Spleen (tissue), 11 donors: Measurements from ENCODE around the gene MEGF8. TPM values are rescaled to one million over a fixed set of nuclear protein-coding genes. Genes with fewer than 3 reads are reported as not detected.
A peak's percentile ranks its signal among the peaks of the same experiment; 100 is the strongest.

Experiments used
- DNase-seq: peaks from one replicate; pipeline ENCODE4 v3.0.0-alpha.2; 2020
- H3K27ac ChIP-seq, 8 donors: fragments of 200-600 bp; sonication (generic) in 7 of 8; 1 replicate in 4 of 8; 2 replicates in 4 of 8; pipeline versions ENCODE4 v1.5.0 to v1.8.0; 2016 to 2021; ENCODE audit warnings: inconsistent platforms in 4 of 8, mild to moderate bottlenecking in 4 of 8, moderate library complexity in 1 of 8
- H3K27me3 ChIP-seq, 7 donors: fragments of 200-600 bp; sonication (generic) in 6 of 7; replicated peaks in 1 of 7; 1 replicate in 4 of 7; 2 replicates in 3 of 7; pipeline versions ENCODE4 v1.5.0 to v1.8.0; 2016 to 2021; ENCODE audit warnings: inconsistent platforms in 3 of 7, mild to moderate bottlenecking in 1 of 7
- H3K36me3 ChIP-seq, 6 donors: fragments of 200-600 bp; sonication (generic) in 5 of 6; 1 replicate in 4 of 6; 2 replicates in 2 of 6; pipeline versions ENCODE4 v1.5.0 to v1.8.0; 2016 to 2021; ENCODE audit warnings: inconsistent platforms in 2 of 6
- H3K4me1 ChIP-seq, 6 donors: fragments of 200-600 bp; sonication (generic) in 5 of 6; 1 replicate in 3 of 6; 2 replicates in 3 of 6; pipeline versions ENCODE4 v1.5.0 to v1.8.0; 2016 to 2021; ENCODE audit warnings: inconsistent platforms in 3 of 6
- H3K4me3 ChIP-seq, 8 donors: fragments of 200-600 bp; sonication (generic) in 7 of 8; 1 replicate in 4 of 8; 2 replicates in 4 of 8; pipeline versions ENCODE4 v1.5.0 to v1.8.0; 2016 to 2021; ENCODE audit warnings: inconsistent platforms in 4 of 8, mild to moderate bottlenecking in 4 of 8, moderate library complexity in 2 of 8
- H3K9me3 ChIP-seq, 8 donors: fragments of 200-600 bp; sonication (generic) in 7 of 8; 1 replicate in 4 of 8; 2 replicates in 4 of 8; pipeline versions ENCODE4 v1.5.0 to v1.8.0; 2016 to 2021; ENCODE audit warnings: inconsistent platforms in 4 of 8
- POLR2A ChIP-seq, 3 donors: fragments of 450-650 bp; IDR thresholded peaks; one replicate each; pipeline ENCODE4 v1.5.1; 2017; ENCODE audit warnings: antibody characterized with exemption in 3 of 3, mild to moderate bottlenecking in 1 of 3
- POLR2AphosphoS5 ChIP-seq, 3 donors: sonication (generic); formaldehyde crosslinking; IDR thresholded peaks; one replicate each; pipeline ENCODE4 v1.5.1; 2017; ENCODE audit warnings: antibody characterized with exemption in 3 of 3
- WGBS, 5 donors: extraction: QIAGEN DNeasy Blood & Tissue Kit in 3 of 5; methylation state at CpG; one replicate each; pipeline versions ENCODE4 v1.1.5 to v1.1.7; 2013 to 2018; 5-methylcytosine and 5-hydroxymethylcytosine counted together
- intact Hi-C: fragments of 100-400 bp; cut with DNase I; formaldehyde crosslinking; loops from one replicate; pipeline ENCODE4 v1.15.0; 2023; ENCODE audit warnings: low total_unique reads
- polyA plus RNA-seq, 3 donors: library from polyadenylated mRNA; stranded (reverse); fragments of 200-250 nt; gene quantifications; one replicate each; pipeline ENCODE4 v1.2.1, GENCODE V29; 2013
- total RNA-seq, 7 donors: library from RNA; depleted of rRNA in 3 of 7; stranded (reverse); fragments of >200 nt in 3 of 7; fragmentation: NEBNext Ultra II Directional in 4 of 7; extraction: Animal tissue kit (Norgen Biotek cat#: 25700) in 4 of 7; gene quantifications; one replicate each; pipeline versions ENCODE4 v1.1.0 to v1.2.1, GENCODE V29; 2016 to 2021
- TF ChIP-seq, protein P1 (sequence below), 11 experiments: fragments of 200-600 bp in 7 of 11; fragments of 450-650 bp in 4 of 11; sonication (generic) in 4 of 11; IDR thresholded peaks in 8 of 11; conservative IDR thresholded peaks in 3 of 11; 1 replicate in 7 of 11; 2 replicates in 4 of 11; pipeline versions ENCODE4 v1.4.0 to v1.8.0; 2016 to 2021; ENCODE audit warnings: antibody characterized with exemption in 11 of 11, inconsistent platforms in 4 of 11, mild to moderate bottlenecking in 1 of 11
- donor health status: healthy with polysubstance abuse.
- donor health status: DM: no; HTN: no; CAD: no; lungs with moderate emphysema.
- donor health status: DM: no; HTN: no; CAD: no.
- donor health status: Bipolar disorder and iron deficiency.
- donor health status: healthy.
- donor health status: DM: no; HTN: no; CAD: no.
- donor health status: DM: yes; HTN: yes; CAD: no.

MEGF8 gene
- total and polyA plus RNA-seq, 10 donors: 2.3 to 26.2 (median 18.7) TPM

DNA sequence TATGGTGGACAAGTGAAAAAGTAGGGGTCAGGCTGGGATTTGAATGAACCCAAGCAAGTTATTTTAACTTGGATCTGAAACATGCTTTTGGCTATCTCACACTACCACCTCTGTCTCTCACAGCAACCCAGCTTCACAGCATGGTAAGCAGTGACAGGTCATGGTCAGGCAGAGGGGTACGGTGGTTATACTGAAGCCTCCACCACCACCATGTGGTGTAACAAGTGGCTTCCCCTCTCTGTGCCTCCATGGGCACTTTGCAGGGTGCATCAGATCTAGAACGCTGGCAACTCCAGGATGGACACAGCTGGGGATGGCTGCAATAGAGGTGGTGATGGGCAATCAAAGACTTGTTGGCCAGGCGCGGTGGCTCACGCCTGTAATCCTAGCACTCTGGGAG lies 13.1 kb upstream of the MEGF8 start:
- intact Hi-C loops: no loop called here
- TF ChIP-seq, protein P1, sequence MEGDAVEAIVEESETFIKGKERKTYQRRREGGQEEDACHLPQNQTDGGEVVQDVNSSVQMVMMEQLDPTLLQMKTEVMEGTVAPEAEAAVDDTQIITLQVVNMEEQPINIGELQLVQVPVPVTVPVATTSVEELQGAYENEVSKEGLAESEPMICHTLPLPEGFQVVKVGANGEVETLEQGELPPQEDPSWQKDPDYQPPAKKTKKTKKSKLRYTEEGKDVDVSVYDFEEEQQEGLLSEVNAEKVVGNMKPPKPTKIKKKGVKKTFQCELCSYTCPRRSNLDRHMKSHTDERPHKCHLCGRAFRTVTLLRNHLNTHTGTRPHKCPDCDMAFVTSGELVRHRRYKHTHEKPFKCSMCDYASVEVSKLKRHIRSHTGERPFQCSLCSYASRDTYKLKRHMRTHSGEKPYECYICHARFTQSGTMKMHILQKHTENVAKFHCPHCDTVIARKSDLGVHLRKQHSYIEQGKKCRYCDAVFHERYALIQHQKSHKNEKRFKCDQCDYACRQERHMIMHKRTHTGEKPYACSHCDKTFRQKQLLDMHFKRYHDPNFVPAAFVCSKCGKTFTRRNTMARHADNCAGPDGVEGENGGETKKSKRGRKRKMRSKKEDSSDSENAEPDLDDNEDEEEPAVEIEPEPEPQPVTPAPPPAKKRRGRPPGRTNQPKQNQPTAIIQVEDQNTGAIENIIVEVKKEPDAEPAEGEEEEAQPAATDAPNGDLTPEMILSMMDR (IDR thresholded peaks at IDR 0.05 in 8 of 11, conservative IDR thresholded peaks at IDR 0.05 in 3 of 11): no peak
- TF ChIP-seq POLR2AphosphoS5 (IDR thresholded peaks at IDR 0.05) (no peak), POLR2A (IDR thresholded peaks at IDR 0.05) (no peak)
- no peak overlapping the region for H3K4me3 ChIP-seq
- WGBS, 5 donors: 81 to 93% (median 82%) methylated on average over 5 of the region's 5 CpGs
- peaks cover 17 to 34% (median 26%) of the 10 kb centered on the region in 6 donors for H3K4me1 ChIP-seq
- peaks cover 0 to 49% (median 27%) of the 10 kb centered on the region in 7 donors for H3K27me3 ChIP-seq
- H3K27ac ChIP-seq: no peak overlapping the region
- no peaks in the 10 kb centered on the region for H3K9me3 ChIP-seq
- H3K36me3 ChIP-seq: no peaks in the 10 kb centered on the region
- no peak for DNase-seq

DNA sequence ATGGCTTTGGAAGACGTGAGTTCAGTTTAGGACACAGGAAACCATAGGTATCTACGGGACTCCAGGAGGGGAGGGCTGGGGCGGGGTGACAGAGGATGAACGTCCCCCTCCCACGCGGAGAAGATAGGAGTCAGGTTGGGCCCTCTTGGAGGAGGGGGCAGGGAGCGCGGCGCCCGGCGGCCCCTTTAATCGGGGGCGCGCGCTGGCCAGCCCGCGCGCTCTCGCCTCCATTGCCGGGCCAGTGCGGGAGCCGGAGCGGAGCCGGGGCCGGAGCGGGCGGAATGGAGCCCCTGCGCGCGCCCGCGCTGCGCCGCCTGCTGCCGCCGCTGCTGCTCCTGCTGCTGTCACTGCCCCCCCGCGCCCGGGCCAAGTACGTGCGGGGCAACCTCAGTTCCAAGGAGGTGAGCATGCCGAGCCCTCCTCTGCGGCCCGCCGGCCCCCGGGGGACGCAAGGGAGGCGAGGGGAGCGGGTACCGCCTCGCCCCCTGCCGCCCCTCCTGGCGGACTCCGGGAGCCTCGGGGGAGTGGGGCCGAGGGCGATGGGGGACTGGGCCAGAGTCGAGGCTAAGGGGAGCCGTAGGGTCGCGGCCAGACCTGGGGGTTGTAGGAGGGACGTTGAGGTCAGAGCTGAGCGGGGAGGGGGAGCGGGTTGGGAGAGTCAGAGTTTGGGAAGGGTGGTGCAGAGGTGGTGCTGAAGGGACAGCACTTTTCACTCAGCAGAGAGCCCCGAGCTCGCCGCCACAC lies 12.2 kb upstream of the MEGF8 start, which contains the start of gene TMEM145:
TMEM145 (plus strand) TSS at position 214 of the 744 bp plus-strand sequence; CDS start at position 282, 68 bp downstream.
- Histone ChIP-seq H3K4me1 (peaks cover 17 to 38% (median 27%) of the 10 kb centered on the region in 6 donors), H3K9me3 (no peaks in the 10 kb centered on the region), H3K27me3 (peaks cover 0 to 49% (median 27%) of the 10 kb centered on the region in 7 donors), H3K36me3 (no peaks in the 10 kb centered on the region), H3K27ac (no peak within 1 kb of the TSS), H3K4me3 (peak within 1 kb of the TSS in 6 of 8 donors; percentile 30 to 66 (median 38))
- WGBS, 5 donors: 1 to 2% (median 1%) methylated on average over 17 to 67 of the region's 67 CpGs
- no peak for DNase-seq
- TF ChIP-seq, protein P1 (IDR thresholded peaks at IDR 0.05 in 8 of 11, conservative IDR thresholded peaks at IDR 0.05 in 3 of 11): peak in 3 of 11 experiments; percentile 11 to 18 (median 17)
- TF ChIP-seq POLR2A (IDR thresholded peaks at IDR 0.05): no peak
- no peak for TF ChIP-seq POLR2AphosphoS5 (IDR thresholded peaks at IDR 0.05)
- intact Hi-C loops: no loop called here

DNA sequence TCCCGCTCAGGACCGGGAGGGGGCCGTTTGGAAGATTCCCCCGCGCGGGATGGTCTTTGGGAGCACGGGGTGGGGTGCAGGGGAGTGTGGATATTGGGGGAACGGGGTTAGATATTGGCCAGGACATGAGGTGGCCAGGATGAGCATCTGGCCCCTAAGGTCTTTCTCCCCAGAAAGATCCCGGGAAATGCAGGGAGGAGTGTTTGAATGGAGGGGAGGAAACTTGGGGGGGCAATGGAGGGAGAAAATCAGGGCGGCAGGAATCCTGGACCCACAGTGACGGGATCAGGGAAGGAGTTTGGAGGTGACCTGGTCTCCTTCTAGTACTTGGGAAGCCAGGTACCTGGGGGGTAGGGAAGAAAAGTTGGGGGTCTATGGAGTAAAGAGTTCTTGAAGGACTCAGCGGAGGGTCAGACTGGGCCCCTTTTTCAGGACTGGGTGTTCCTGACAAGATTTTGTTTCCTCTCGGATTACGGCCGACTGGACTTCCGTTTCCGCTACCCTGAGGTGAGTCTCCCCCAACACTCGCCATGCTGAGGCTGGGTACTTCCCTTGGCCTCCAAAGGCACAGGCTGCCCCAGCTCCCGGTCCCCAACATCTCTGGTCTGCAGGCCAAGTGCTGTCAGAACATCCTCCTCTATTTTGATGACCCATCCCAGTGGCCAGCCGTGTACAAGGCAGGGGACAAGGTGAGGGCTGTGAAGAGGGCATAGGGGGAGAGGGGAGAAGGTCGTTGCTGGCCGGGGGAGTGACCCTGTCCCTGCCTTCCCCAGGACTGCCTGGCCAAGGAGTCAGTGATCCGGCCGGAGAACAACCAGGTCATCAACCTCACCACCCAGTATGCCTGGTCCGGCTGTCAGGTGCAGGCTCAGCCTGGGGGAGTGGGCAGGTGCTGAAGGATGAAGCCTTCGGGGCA lies 11.3 kb upstream of the MEGF8 start:
- WGBS, 5 donors: 29 to 35% (median 34%) methylated on average over 25 to 26 of the region's 26 CpGs
- Histone ChIP-seq H3K4me1 (peaks cover 17 to 38% (median 27%) of the 10 kb centered on the region in 6 donors), H3K4me3 (peak overlapping the region in 5 of 8 donors; percentile 30 to 66 (median 41)), H3K27me3 (peaks cover 0 to 49% (median 27%) of the 10 kb centered on the region in 7 donors), H3K27ac (no peak overlapping the region), H3K9me3 (no peaks in the 10 kb centered on the region), H3K36me3 (no peaks in the 10 kb centered on the region)
- TF ChIP-seq POLR2A (IDR thresholded peaks at IDR 0.05) (no peak), POLR2AphosphoS5 (IDR thresholded peaks at IDR 0.05) (no peak)
- TF ChIP-seq, protein P1 (IDR thresholded peaks at IDR 0.05 in 8 of 11, conservative IDR thresholded peaks at IDR 0.05 in 3 of 11): no peak
- no peak for DNase-seq
- intact Hi-C loops: no loop called here
